HG02642 (cell line): ENCODE measurements around the gene RAB17.

Experiments used
- ATAC-seq: cut with Tn5 transposase; IDR thresholded peaks from one replicate; pipeline ENCODE4 v1.9.1; 2021; ENCODE audit warnings: mild to moderate bottlenecking; ENCODE audit not compliant: unreplicated experiment, poor library complexity

Gene RAB17

GRCh38 chr2:237540823-237541222 is 49.7 kb downstream of the RAB17 start:
- ATAC-seq = no peak

- ATAC-seq = no peak
Observed at GRCh38 chr2:237540223-237540775, 50.2 kb downstream of the RAB17 start.

- ATAC-seq = no peak
Observed at GRCh38 chr2:237539681-237540080, 50.9 kb downstream of the RAB17 start.

DNA sequence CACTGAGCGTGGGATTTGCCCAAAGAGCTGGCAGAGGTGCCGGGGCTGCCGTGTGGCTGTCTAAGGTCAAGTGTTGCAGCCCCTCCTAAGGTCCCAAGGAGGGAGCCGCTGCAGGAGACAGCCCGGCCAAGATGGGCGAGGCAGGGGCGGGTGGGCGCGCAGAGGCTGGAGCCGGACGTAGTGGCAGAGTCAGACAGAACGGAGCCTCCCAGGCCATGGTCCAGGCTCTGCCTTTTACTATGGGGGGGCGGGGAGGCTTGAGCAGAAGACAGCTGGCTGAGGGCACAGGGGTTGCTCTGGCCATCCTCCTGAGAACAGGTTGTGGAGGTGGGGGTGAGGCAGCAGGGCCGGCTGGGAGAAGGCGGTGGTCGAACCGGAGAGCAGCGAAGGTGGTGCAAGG is 51.6 kb downstream of the RAB17 start:
- ATAC-seq = no peak

- ATAC-seq = no peak
Observed at GRCh38 chr2:237538001-237538720, 52.4 kb downstream of the RAB17 start.

DNA sequence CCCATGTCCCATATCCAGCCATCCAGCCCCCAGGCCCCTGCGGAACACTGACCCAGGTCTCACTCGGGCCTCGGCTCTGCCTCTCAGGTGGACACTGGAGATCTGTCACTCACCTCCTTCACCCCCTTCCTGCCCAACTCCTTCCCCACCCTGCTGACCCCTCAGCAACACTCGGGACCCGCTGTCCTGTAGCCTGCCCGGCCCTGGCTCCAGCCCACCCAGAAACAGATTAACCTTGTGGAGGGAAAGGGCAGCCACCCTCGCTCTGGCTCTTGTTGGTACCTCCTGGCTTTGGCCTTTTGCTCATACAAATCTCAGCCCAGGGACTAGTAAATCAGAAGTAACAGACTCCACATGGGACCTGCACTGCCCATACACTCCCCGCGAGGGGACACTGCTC is 53.9 kb downstream of the RAB17 start:
- no peak for ATAC-seq

DNA sequence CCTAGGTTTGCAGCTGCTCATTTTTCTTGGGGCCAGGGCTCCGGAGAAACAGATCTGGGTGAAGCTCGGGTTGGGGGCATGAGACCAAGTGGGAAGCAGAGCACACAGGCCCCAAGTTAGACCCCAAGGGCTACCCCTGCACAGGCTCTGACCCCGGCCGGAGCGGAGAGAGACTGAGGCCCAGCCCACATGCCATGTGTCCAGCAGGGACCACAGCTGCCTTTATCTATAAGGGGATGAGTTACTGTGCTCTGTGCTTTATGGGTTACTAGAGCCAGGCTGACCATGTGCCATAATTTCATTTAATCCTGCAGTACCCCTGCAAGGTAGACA is 54.5 kb downstream of the RAB17 start:
- no peak for ATAC-seq

DNA sequence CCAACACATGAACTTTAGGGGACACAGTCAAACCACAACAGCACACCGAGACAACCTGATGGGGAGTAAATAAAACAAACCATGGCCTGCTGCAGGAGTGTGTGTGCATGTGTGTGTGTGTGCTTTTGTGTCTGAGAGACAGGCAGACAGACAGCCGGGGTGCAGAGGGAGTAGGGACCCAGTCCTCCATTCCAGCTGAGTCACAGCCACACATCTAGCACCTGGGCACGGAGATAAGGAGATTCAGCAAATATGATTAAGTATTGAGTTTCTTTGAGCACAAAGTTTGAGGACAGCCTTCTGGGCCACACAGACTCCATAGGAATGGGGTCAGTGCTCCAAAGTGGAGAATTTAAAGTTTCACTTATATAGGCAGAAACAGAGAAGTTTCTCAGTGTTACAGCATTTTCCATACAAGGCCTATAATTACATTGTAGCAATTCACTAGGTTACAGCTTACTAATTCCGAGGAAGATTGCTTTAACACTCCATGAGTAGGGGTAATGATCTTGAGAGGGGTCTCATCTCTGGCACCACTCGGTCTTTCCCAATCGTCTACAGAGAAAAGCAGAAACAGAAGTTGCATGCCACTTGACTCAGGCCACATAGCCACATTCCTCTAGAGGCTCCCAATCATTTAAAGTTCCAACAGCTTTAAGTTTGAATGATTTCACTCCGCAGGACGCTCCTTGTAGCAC is 55.0 kb downstream of the RAB17 start:
- no peak for ATAC-seq

GRCh38 chr2:237534380-237534779 is 56.2 kb downstream of the RAB17 start:
- no peak for ATAC-seq

DNA sequence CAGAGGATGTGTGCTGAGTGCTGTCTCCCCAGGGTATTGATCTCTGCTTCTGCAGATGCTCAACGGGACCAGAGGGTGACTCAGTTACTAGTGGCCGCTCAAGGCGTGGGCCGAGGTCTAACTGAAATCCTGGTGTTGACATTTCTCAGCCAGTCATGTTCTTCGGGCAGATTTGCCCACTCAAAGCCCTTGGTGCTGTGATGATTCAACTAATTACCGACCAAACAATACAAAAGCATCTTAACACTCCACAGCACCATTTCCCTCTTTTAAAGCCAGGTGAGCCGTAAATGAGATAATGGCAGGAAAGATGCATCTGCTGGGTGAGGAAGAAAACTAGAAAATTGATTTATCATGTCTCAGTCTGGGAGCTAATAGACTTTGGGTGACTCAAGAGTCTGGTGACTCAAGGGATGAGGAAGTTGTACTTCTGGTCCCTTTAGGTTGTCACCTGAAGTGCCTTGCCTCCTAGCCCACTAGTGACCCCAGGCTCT is 56.8 kb downstream of the RAB17 start:
- ATAC-seq = no peak

- ATAC-seq = no peak
Observed at GRCh38 chr2:237532160-237532559, 58.4 kb downstream of the RAB17 start.

- ATAC-seq = peak; percentile 67
Observed at GRCh38 chr2:237530472-237531433, 59.8 kb downstream of the RAB17 start.

DNA sequence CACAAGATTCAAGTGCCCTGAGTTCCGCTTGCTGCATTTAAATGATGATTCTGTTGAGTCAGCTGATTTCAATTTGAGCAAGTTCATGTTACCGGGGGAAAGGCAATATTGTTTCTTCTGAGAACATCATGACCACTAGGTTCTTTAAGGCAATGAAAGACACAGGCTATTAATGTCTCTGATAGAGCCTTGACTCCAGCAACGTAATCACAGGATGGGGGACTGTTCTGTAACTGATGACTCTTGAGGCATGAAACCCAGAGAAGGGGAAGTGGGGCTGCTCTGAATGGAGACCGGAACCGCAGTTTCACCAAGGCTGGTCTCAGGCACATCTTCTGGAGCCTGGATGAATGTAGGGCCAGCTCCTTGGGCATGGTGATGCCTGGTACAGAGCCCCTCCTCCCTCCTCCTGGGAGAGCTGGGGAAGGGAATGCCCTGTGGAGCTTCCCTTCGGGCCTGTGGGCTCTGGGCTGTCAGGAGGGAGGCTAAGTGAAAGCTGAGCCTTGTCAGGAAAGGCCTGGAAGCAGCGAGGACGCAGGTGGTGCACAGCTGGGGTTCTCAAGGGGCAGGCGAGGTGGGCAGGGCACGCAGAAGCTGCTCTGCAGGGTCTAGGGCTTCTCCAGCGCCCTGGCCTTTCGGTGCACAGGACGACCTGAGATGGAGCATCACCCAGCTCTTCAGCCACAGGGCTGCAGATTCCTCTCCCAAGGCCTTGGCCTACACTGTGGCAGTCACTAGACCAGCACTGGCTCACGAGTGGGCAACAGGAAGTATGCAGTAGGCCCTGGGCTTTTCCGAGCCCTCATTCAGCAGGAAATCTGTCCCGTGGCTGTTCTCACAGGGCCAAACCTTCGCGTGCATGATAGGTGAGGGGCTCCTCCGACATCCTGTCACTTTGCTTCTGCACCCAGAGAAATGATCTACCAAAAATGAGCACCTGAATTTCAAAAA is 60.8 kb downstream of the RAB17 start:
- ATAC-seq = peak; percentile 75

DNA sequence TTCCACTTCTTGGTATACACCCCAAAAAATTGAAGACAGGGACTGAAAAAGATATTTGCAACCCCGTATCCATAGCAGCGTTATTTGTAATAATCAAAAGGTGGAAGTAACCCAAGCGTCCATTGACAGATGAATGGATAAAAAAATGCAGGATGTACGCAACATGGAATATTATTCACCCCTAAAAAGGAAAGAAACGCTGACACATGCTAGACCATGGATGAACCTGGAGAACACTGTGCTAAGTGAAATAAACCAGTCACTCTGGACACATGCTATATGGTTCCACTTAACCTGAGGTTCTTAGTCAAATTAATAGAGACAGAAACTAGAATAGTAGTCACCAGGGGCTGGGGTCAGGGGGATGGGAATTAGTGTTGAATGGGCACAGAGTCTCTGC is 62.8 kb downstream of the RAB17 start:
- no peak for ATAC-seq

DNA sequence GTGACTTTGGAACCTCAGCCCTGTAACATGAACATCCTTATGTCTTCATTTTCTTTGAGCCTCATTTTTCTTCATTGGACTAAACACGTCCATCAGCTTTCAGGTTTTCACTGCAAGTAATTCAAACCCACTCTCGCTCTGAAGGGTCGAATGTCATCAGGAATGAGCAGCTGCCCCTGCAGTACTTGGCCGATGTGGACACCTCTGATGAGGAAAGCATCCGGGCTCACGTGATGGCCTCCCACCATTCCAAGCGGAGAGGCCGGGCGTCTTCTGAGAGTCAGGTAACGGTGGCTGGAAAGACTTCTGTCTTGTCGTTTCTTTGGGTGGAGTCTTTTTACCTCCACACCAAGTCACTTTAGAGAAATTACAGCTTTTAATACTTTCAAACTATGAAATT is 63.3 kb downstream of the RAB17 start:
- no peak for ATAC-seq

- no peak for ATAC-seq
Observed at GRCh38 chr2:237525559-237526157, 64.9 kb downstream of the RAB17 start.

GRCh38 chr2:237524631-237525030 is 65.9 kb downstream of the RAB17 start:
- no peak for ATAC-seq
